ENCODE data around the gene KLC3. TPM values are rescaled to one million over a fixed set of nuclear protein-coding genes. Genes with fewer than 3 reads are reported as not detected.

The KLC3 gene
- total RNA-seq, 4 donors from 2014 or later, result not detected

- Histone ChIP-seq H3K36me3 (peaks cover 0 to 4% (median 0%) of the 10 kb centered on the region in 3 donors), H3K4me3 (no peak overlapping the region), H3K27me3 (no peaks in the 10 kb centered on the region), H3K4me1 (no peaks in the 10 kb centered on the region), H3K9me3 (no peaks in the 10 kb centered on the region), H3K27ac (no peak overlapping the region)
- no peak for DNase-seq
- TF ChIP-seq CTCF (IDR thresholded peaks at IDR 0.05) (no peak), POLR2A (IDR thresholded peaks at IDR 0.05) (no peak)
Observed at GRCh38 chr19:45296355-45296754, 44.2 kb upstream of the KLC3 start.

GRCh38 chr19:45297674-45298073 lies 42.9 kb upstream of the KLC3 start:
- Histone ChIP-seq H3K9me3 (no peaks in the 10 kb centered on the region), H3K4me1 (no peaks in the 10 kb centered on the region), H3K27me3 (no peaks in the 10 kb centered on the region), H3K27ac (no peak overlapping the region), H3K36me3 (peaks cover 0 to 4% (median 0%) of the 10 kb centered on the region in 3 donors), H3K4me3 (no peak overlapping the region)
- DNase-seq, result no peak
- no peak for TF ChIP-seq CTCF (IDR thresholded peaks at IDR 0.05)
- TF ChIP-seq POLR2A (IDR thresholded peaks at IDR 0.05), result no peak

- Histone ChIP-seq H3K4me3 (no peak overlapping the region), H3K9me3 (no peaks in the 10 kb centered on the region), H3K27ac (no peak overlapping the region), H3K36me3 (peaks cover 0 to 4% (median 0%) of the 10 kb centered on the region in 3 donors), H3K4me1 (no peaks in the 10 kb centered on the region), H3K27me3 (no peaks in the 10 kb centered on the region)
- DNase-seq, result no peak
- TF ChIP-seq POLR2A (IDR thresholded peaks at IDR 0.05) (no peak), CTCF (IDR thresholded peaks at IDR 0.05) (no peak)
Observed at GRCh38 chr19:45298264-45298663, 42.3 kb upstream of the KLC3 start.

GRCh38 chr19:45299719-45300118 lies 40.8 kb upstream of the KLC3 start:
- no peaks in the 10 kb centered on the region for H3K9me3 ChIP-seq
- H3K4me3 ChIP-seq, result no peak overlapping the region
- DNase-seq, result no peak
- H3K36me3 ChIP-seq, result peaks cover 0 to 4% (median 0%) of the 10 kb centered on the region in 3 donors
- H3K27me3 ChIP-seq, result no peaks in the 10 kb centered on the region
- no peaks in the 10 kb centered on the region for H3K4me1 ChIP-seq
- no peak overlapping the region for H3K27ac ChIP-seq
- TF ChIP-seq CTCF (IDR thresholded peaks at IDR 0.05) (no peak), POLR2A (IDR thresholded peaks at IDR 0.05) (no peak)

GRCh38 chr19:45302416-45302815 lies 38.1 kb upstream of the KLC3 start:
- Histone ChIP-seq H3K9me3 (no peaks in the 10 kb centered on the region), H3K4me1 (no peaks in the 10 kb centered on the region), H3K36me3 (peaks cover 0 to 4% (median 0%) of the 10 kb centered on the region in 3 donors), H3K27me3 (no peaks in the 10 kb centered on the region), H3K4me3 (no peak overlapping the region), H3K27ac (no peak overlapping the region)
- DNase-seq, result no peak
- no peak for TF ChIP-seq POLR2A (IDR thresholded peaks at IDR 0.05)
- no peak for TF ChIP-seq CTCF (IDR thresholded peaks at IDR 0.05)
